Activated naive CD4-positive, alpha-beta T cell treated with anti-CD3 and anti-CD28 coated beads, Interleukin-2, amount 10 ng/mL, durations not matched to agents 7 days and 5 days (primary cell): ENCODE data around the gene SPINK9.

Experiments
- CTCF ChIA-PET: fragments of 350-600 bp; sonication (Branson Sonifier 250); formaldehyde crosslinking; loops from one replicate; lab custom pipeline; 2021; ENCODE audit warnings: antibody characterized with exemption; lab: Charles Lee
- DNase-seq: peaks from one replicate; pipeline ENCODE4 v3.0.0-alpha.2; 2020
- H3K27ac Mint-ChIP-seq: one replicate; pipeline ENCODE4 v1.8.0; 2021; ENCODE audit warnings: mild to moderate bottlenecking, moderate library complexity, mixed read lengths
- H3K27me3 Mint-ChIP-seq: one replicate; pipeline ENCODE4 v1.8.0; 2021; ENCODE audit warnings: mild to moderate bottlenecking, mixed read lengths
- H3K36me3 Mint-ChIP-seq: one replicate; pipeline ENCODE4 v1.8.0; 2021; ENCODE audit warnings: mixed read lengths
- H3K4me1 Mint-ChIP-seq: one replicate; pipeline ENCODE4 v1.8.0; 2021; ENCODE audit warnings: mixed read lengths
- H3K4me3 Mint-ChIP-seq: one replicate; pipeline ENCODE4 v1.8.0; 2021; ENCODE audit warnings: mild to moderate bottlenecking, moderate library complexity, mixed read lengths
- H3K9me3 Mint-ChIP-seq: one replicate; pipeline ENCODE4 v1.8.0; 2021; ENCODE audit warnings: mixed read lengths

Gene SPINK9

GRCh38 chr5:148381906-148382305 is 46.5 kb downstream of the SPINK9 start:
- Mint-ChIP-seq H3K27me3 (no peaks in the 10 kb centered on the region), H3K36me3 (peaks cover 22% of the 10 kb centered on the region), H3K9me3 (peaks cover 15% of the 10 kb centered on the region), H3K4me3 (no peak overlapping the region), H3K27ac (no peak overlapping the region), H3K4me1 (peaks cover 58% of the 10 kb centered on the region)
- no peak for DNase-seq
- CTCF ChIA-PET: no interaction called here

- Mint-ChIP-seq H3K27ac (peak overlapping the region; percentile 97), H3K4me3 (peak overlapping the region; percentile 94), H3K27me3 (no peaks in the 10 kb centered on the region), H3K4me1 (peaks cover 64% of the 10 kb centered on the region), H3K9me3 (peaks cover 11% of the 10 kb centered on the region), H3K36me3 (peaks cover 25% of the 10 kb centered on the region)
- CTCF ChIA-PET: interaction anchor here (0.6 to 1.1 kb wide), 2 partner anchors 9 to 348 kb away, joined by 3 to 6 read pairs; no protein-coding TSS in a partner anchor
- no peak for DNase-seq
Measured at GRCh38 chr5:148382961-148383360, 47.6 kb downstream of the SPINK9 start.

GRCh38 chr5:148383564-148384379 is 48.4 kb downstream of the SPINK9 start, which contains the start of gene FBXO38:
TSS of gene FBXO38 (plus strand) at chr5:148383958. CDS start at chr5:148394777, 10,819 bp downstream.
- Mint-ChIP-seq H3K9me3 (peaks cover 3% of the 10 kb centered on the region), H3K4me1 (peaks cover 66% of the 10 kb centered on the region), H3K27me3 (no peaks in the 10 kb centered on the region), H3K36me3 (peaks cover 23% of the 10 kb centered on the region), H3K4me3 (peak within 1 kb of the TSS; percentile 94), H3K27ac (peak within 1 kb of the TSS; percentile 97)
- DNase-seq: peak; percentile 99
- CTCF ChIA-PET: interaction anchor here (1.1 to 1.6 kb wide), 2 partner anchors 8 to 347 kb away, joined by 4 to 6 read pairs; no protein-coding TSS in a partner anchor

- H3K4me3 Mint-ChIP-seq: peak overlapping the region; percentile 94
- H3K36me3 Mint-ChIP-seq: peaks cover 26% of the 10 kb centered on the region
- H3K9me3 Mint-ChIP-seq: no peaks in the 10 kb centered on the region
- DNase-seq: peak; percentile 42
- H3K27ac Mint-ChIP-seq: peak overlapping the region; percentile 97
- CTCF ChIA-PET: interaction anchor here (1.6 kb wide), 1 partner anchor 9 kb away, joined by 4 read pairs; no protein-coding TSS in a partner anchor
- H3K4me1 Mint-ChIP-seq: peaks cover 65% of the 10 kb centered on the region
- H3K27me3 Mint-ChIP-seq: no peaks in the 10 kb centered on the region
Measured at GRCh38 chr5:148384380-148384737, 49.0 kb downstream of the SPINK9 start.

- peaks cover 57% of the 10 kb centered on the region for H3K4me1 Mint-ChIP-seq
- no peaks in the 10 kb centered on the region for H3K9me3 Mint-ChIP-seq
- no peaks in the 10 kb centered on the region for H3K27me3 Mint-ChIP-seq
- H3K27ac Mint-ChIP-seq: peak overlapping the region; percentile 97
- H3K36me3 Mint-ChIP-seq: peaks cover 26% of the 10 kb centered on the region
- DNase-seq: no peak
- H3K4me3 Mint-ChIP-seq: peak overlapping the region; percentile 94
- CTCF ChIA-PET: interaction anchor here (1.2 to 1.6 kb wide), 2 partner anchors 10 to 24 kb away, joined by 3 to 4 read pairs; no protein-coding TSS in a partner anchor
Measured at GRCh38 chr5:148385094-148385493, 49.7 kb downstream of the SPINK9 start.

- Mint-ChIP-seq H3K36me3 (peaks cover 26% of the 10 kb centered on the region), H3K4me3 (no peak overlapping the region), H3K4me1 (peaks cover 58% of the 10 kb centered on the region), H3K27ac (peak overlapping the region; percentile 5), H3K9me3 (no peaks in the 10 kb centered on the region), H3K27me3 (no peaks in the 10 kb centered on the region)
- DNase-seq: no peak
- CTCF ChIA-PET: interaction anchor here (1.2 kb wide), 1 partner anchor 23 kb away, joined by 3 read pairs; no protein-coding TSS in a partner anchor
Measured at GRCh38 chr5:148386041-148386440, 50.7 kb downstream of the SPINK9 start.

GRCh38 chr5:148387325-148387724 is 52.0 kb downstream of the SPINK9 start:
- no peak overlapping the region for H3K4me3 Mint-ChIP-seq
- H3K9me3 Mint-ChIP-seq: no peaks in the 10 kb centered on the region
- H3K36me3 Mint-ChIP-seq: peaks cover 30% of the 10 kb centered on the region
- H3K4me1 Mint-ChIP-seq: peaks cover 55% of the 10 kb centered on the region
- no peak for DNase-seq
- peak overlapping the region; percentile 33 for H3K27ac Mint-ChIP-seq
- CTCF ChIA-PET: no interaction called here
- H3K27me3 Mint-ChIP-seq: no peaks in the 10 kb centered on the region

GRCh38 chr5:148388696-148389095 is 53.3 kb downstream of the SPINK9 start:
- no peak for DNase-seq
- Mint-ChIP-seq H3K4me1 (peaks cover 49% of the 10 kb centered on the region), H3K27me3 (no peaks in the 10 kb centered on the region), H3K9me3 (no peaks in the 10 kb centered on the region), H3K4me3 (no peak overlapping the region), H3K27ac (no peak overlapping the region), H3K36me3 (peaks cover 34% of the 10 kb centered on the region)
- CTCF ChIA-PET: no interaction called here
